ENCODE data around the gene GAGE2A. TPM values are rescaled to one million over a fixed set of nuclear protein-coding genes. Genes with fewer than 3 reads are reported as not detected.
"Not testable (repeated sequence)": the region's sequence is repeated elsewhere in the genome, so short reads cannot be mapped to it uniquely, and the experiment has no call there.

GAGE2A gene
- 43.6 and 61.7 TPM in 2 replicates for total RNA-seq (2014; rRNA removed; shearing (Covaris generic))

- DNase-seq (ENCODE audit: low read depth): not testable (repeated sequence)
Measured at GRCh38 chrX:49589196-49589595, at the start of gene GAGE2A. GAGE2A (plus strand) TSS chrX:49589496; CDS start chrX:49590651, 1,155 bp downstream.

- not testable (repeated sequence) for DNase-seq (ENCODE audit: low read depth)
Measured at GRCh38 chrX:49541433-49541832, 47.9 kb upstream of the GAGE2A start, which contains the start of gene GAGE12D. GAGE12D (plus strand) TSS chrX:49541733; CDS start chrX:49542888, 1,155 bp downstream.

GRCh38 chrX:49550989-49551388, 38.3 kb upstream of the GAGE2A start, which contains the start of gene GAGE12E:
GAGE12E (plus strand) TSS chrX:49551289; CDS start chrX:49552444, 1,155 bp downstream.
- not testable (repeated sequence) for DNase-seq (ENCODE audit: low read depth)

- not testable (repeated sequence) for DNase-seq (ENCODE audit: low read depth)
Measured at GRCh38 chrX:49560542-49560941, 28.8 kb upstream of the GAGE2A start, which contains the start of gene GAGE12F. GAGE12F (plus strand) TSS chrX:49560842; CDS start chrX:49561997, 1,155 bp downstream.

- not testable (repeated sequence) for DNase-seq (ENCODE audit: low read depth)
Measured at GRCh38 chrX:49568728-49569127, 20.6 kb upstream of the GAGE2A start.

GRCh38 chrX:49569152-49569551, 20.1 kb upstream of the GAGE2A start:
- DNase-seq (ENCODE audit: low read depth): not testable (repeated sequence)

GRCh38 chrX:49570100-49570499, 19.2 kb upstream of the GAGE2A start, which contains the start of gene GAGE12G:
GAGE12G (plus strand) TSS chrX:49570400; CDS start chrX:49571555, 1,155 bp downstream.
- DNase-seq (ENCODE audit: low read depth): not testable (repeated sequence)

GRCh38 chrX:49579649-49580048, 9.6 kb upstream of the GAGE2A start, which contains the start of gene GAGE12H:
GAGE12H (plus strand) TSS chrX:49579949; CDS start chrX:49581104, 1,155 bp downstream.
- DNase-seq (ENCODE audit: low read depth): not testable (repeated sequence)

- DNase-seq (ENCODE audit: low read depth): not testable (repeated sequence)
Measured at GRCh38 chrX:49589769-49590478, 628 bp downstream of the GAGE2A start.

GRCh38 chrX:49590488-49590887, 1.2 kb downstream of the GAGE2A start:
- not testable (repeated sequence) for DNase-seq (ENCODE audit: low read depth)

- not testable (repeated sequence) for DNase-seq (ENCODE audit: low read depth)
Measured at GRCh38 chrX:49598720-49599119, 9.4 kb downstream of the GAGE2A start, which contains the start of gene GAGE1. GAGE1 (plus strand) TSS chrX:49599020; CDS start chrX:49600175, 1,155 bp downstream.

GRCh38 chrX:49610718-49611310, 21.5 kb downstream of the GAGE2A start:
- DNase-seq (ENCODE audit: low read depth): peak; percentile 11

- no peak for DNase-seq (ENCODE audit: low read depth)
Measured at GRCh38 chrX:49618574-49618973, 29.3 kb downstream of the GAGE2A start.

- peak; percentile 76 for DNase-seq (ENCODE audit: low read depth)
Measured at GRCh38 chrX:49627086-49627777, 37.9 kb downstream of the GAGE2A start.

- no peak for DNase-seq (ENCODE audit: low read depth)
Measured at GRCh38 chrX:49644991-49645637, 55.8 kb downstream of the GAGE2A start.

Other genes starting within 250 kb of the GAGE2A start
- not detected in 2 replicates for gene GAGE12C, start 57.3 kb upstream of the GAGE2A start, total RNA-seq (2014; rRNA removed; shearing (Covaris generic))
- gene GAGE12D, start 47.8 kb upstream of the GAGE2A start, total RNA-seq (2014; rRNA removed; shearing (Covaris generic)): not detected in 2 replicates
- gene GAGE12E, start 38.2 kb upstream of the GAGE2A start, total RNA-seq (2014; rRNA removed; shearing (Covaris generic)): not detected in 2 replicates
- 2.2 and 2.8 TPM in 2 replicates for gene GAGE12F, start 28.7 kb upstream of the GAGE2A start, total RNA-seq (2014; rRNA removed; shearing (Covaris generic))
- 1.9 and 2.8 TPM in 2 replicates for gene GAGE12G, start 19.1 kb upstream of the GAGE2A start, total RNA-seq (2014; rRNA removed; shearing (Covaris generic))
- gene GAGE12H, start 9.5 kb upstream of the GAGE2A start, total RNA-seq (2014; rRNA removed; shearing (Covaris generic)): not detected in 2 replicates
- 57.2 and 91.5 TPM in 2 replicates for gene GAGE1, start 9.5 kb downstream of the GAGE2A start, total RNA-seq (2014; rRNA removed; shearing (Covaris generic))
- gene PAGE1, start 106.5 kb downstream of the GAGE2A start, total RNA-seq (2014; rRNA removed; shearing (Covaris generic)): 22.4 and 35.4 TPM in 2 replicates
- gene PAGE4, start 239.8 kb downstream of the GAGE2A start, total RNA-seq (2014; rRNA removed; shearing (Covaris generic)): not detected in 2 replicates

All from Daoy (cell line).